CD4-positive, CD25-positive, alpha-beta regulatory T cell (primary cell): ENCODE data around the gene POLR1B. TPM values are rescaled to one million over a fixed set of nuclear protein-coding genes. Genes with fewer than 3 reads are reported as not detected.

Experiments
- ATAC-seq, 2 donors: fragments of 150-1000 bp; cut with Tn5 transposase; one replicate each; pipeline ENCODE4 v1.10.0; 2021; ENCODE audit warnings: low read depth in 2 of 2, moderate number of reproducible peaks in 2 of 2, moderate library complexity in 1 of 2
- DNase-seq, 3 donors: peaks; one replicate each; pipeline versions ENCODE4 v3.0.0 to v3.0.0-alpha.2; 2012 to 2022; ENCODE audit warnings: mixed read lengths in 1 of 3
- H3K27ac ChIP-seq: one replicate; pipeline ENCODE4 v1.7.0; 2013; ENCODE audit warnings: mild to moderate bottlenecking, low read length; ENCODE audit not compliant: insufficient read depth, poor library complexity, severe bottlenecking
- H3K27me3 ChIP-seq: one replicate; pipeline ENCODE4 v1.7.0; 2013; ENCODE audit warnings: low read length; ENCODE audit not compliant: control insufficient read depth, insufficient read depth
- H3K36me3 ChIP-seq: one replicate; pipeline ENCODE4 v1.7.0; 2013; ENCODE audit warnings: mild to moderate bottlenecking, low read length, moderate library complexity; ENCODE audit not compliant: control insufficient read depth, insufficient read depth
- H3K4me1 ChIP-seq: 2 replicates; pipeline ENCODE4 v1.7.0; 2013; ENCODE audit warnings: mild to moderate bottlenecking, low read length; ENCODE audit not compliant: insufficient read depth, control insufficient read depth, poor library complexity, severe bottlenecking
- H3K4me3 ChIP-seq: one replicate; pipeline ENCODE4 v1.7.0; 2013; ENCODE audit warnings: low read depth, mild to moderate bottlenecking, low read length, moderate library complexity
- H3K9me3 ChIP-seq, 2 experiments: 1 replicate in 1 of 2; 2 replicates in 1 of 2; pipeline ENCODE4 v1.7.0; 2013; ENCODE audit warnings: low read length in 2 of 2, mild to moderate bottlenecking in 1 of 2, moderate library complexity in 1 of 2; ENCODE audit not compliant: control insufficient read depth in 2 of 2
- H3K27ac Mint-ChIP-seq, 3 donors: one replicate each; pipeline ENCODE4 v1.8.0; 2020 to 2022; ENCODE audit warnings: mild to moderate bottlenecking in 3 of 3, mixed read lengths in 3 of 3, moderate library complexity in 2 of 3
- H3K27me3 Mint-ChIP-seq: one replicate; pipeline ENCODE4 v1.8.0; 2022; ENCODE audit warnings: mild to moderate bottlenecking, mixed read lengths
- H3K36me3 Mint-ChIP-seq: one replicate; pipeline ENCODE4 v1.8.0; 2020; ENCODE audit warnings: mixed read lengths
- H3K4me1 Mint-ChIP-seq, 4 donors: one replicate each; pipeline ENCODE4 v1.8.0; 2020 to 2022; ENCODE audit warnings: mixed read lengths in 4 of 4, mild to moderate bottlenecking in 1 of 4
- H3K4me3 Mint-ChIP-seq, 4 donors: one replicate each; pipeline ENCODE4 v1.8.0; 2020 to 2022; ENCODE audit warnings: mild to moderate bottlenecking in 4 of 4, mixed read lengths in 4 of 4, moderate library complexity in 3 of 4
- H3K9me3 Mint-ChIP-seq, 7 donors: one replicate each; pipeline ENCODE4 v1.8.0; 2020 to 2022; ENCODE audit warnings: mixed read lengths in 7 of 7, mild to moderate bottlenecking in 3 of 7, moderate library complexity in 2 of 7
- polyA plus RNA-seq, 4 donors: library from polyadenylated mRNA; unstranded; fragments of 300-500 nt; fragmentation: Illumina TruSeq; gene quantifications; one replicate each; pipeline ENCODE4 v1.2.3, GENCODE V29; 2021
- total RNA-seq: library from RNA; stranded (reverse); gene quantifications from one replicate; pipeline ENCODE4 v1.2.3, GENCODE V29; 2022

The POLR1B gene
- total and polyA plus RNA-seq, 5 donors from 2014 or later, result 14.3 to 34.4 (median 21.7) TPM

DNA sequence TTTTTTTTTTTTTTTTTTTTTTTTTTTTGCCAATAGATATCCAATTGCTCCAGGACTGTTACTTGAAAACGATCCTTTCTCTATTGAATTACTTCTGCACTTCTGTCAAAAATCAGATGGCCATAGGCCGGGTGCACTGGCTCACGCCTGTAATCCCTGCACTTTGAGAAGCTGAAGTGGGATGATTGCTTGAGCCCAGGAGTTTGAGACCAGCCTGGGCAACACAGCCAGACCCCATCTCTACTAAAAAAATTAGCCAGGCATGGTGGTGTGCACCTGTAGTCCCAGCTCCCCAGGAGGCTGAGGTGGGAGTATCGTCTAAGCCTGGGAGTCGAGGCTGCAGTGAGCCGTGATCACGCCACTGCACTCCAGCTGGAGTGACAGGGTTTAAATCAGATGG, 37.8 kb downstream of the POLR1B start:
- Histone ChIP-seq H3K36me3 (peaks cover 16% of the 10 kb centered on the region), H3K27me3 (no peaks in the 10 kb centered on the region), H3K4me1 (peaks cover 12% of the 10 kb centered on the region), H3K9me3 (no peaks in the 10 kb centered on the region), H3K4me3 (no peak overlapping the region), H3K27ac (no peak overlapping the region)
- peaks cover 0 to 2% (median 0%) of the 10 kb centered on the region in 7 donors for H3K9me3 Mint-ChIP-seq
- DNase-seq (no peak), ATAC-seq (no peak)
- no peak overlapping the region for H3K4me3 Mint-ChIP-seq
- peaks cover 23% of the 10 kb centered on the region for H3K36me3 Mint-ChIP-seq
- peaks cover 14 to 26% (median 20%) of the 10 kb centered on the region in 4 donors for H3K4me1 Mint-ChIP-seq
- no peak overlapping the region for H3K27ac Mint-ChIP-seq
- H3K27me3 Mint-ChIP-seq, result no peaks in the 10 kb centered on the region

DNA sequence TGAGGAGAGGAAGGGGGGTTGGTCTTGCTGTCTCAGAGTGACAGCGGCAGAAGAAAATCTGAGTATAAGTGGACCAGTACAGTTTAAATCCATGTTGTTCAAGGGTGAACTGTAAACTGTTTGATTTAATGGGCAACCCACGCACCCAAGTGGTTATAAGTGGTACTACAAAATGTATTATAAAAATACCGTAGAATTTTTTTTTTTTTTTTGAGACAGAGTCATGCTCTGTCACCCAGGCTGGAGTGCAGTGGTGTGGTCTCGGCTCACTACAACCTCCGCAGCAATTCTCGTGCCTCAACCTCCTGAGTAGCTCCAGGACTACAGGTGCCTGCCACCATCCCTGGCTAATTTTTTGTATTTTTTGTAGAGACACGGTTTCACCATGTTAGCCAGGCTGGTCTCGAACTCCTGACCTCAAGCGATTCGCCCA, 40.1 kb downstream of the POLR1B start:
- H3K4me3 ChIP-seq, result no peak overlapping the region
- H3K4me1 ChIP-seq, result peaks cover 22% of the 10 kb centered on the region
- H3K27me3 ChIP-seq, result no peaks in the 10 kb centered on the region
- ATAC-seq, result peak; percentile 13 to 32
- peak overlapping the region; percentile 29 to 92 (median 56) for H3K4me3 Mint-ChIP-seq
- no peak overlapping the region for H3K27ac ChIP-seq
- H3K36me3 Mint-ChIP-seq, result peaks cover 16% of the 10 kb centered on the region
- H3K27me3 Mint-ChIP-seq, result no peaks in the 10 kb centered on the region
- H3K9me3 ChIP-seq, result no peaks in the 10 kb centered on the region
- peaks cover 16 to 41% (median 34%) of the 10 kb centered on the region in 4 donors for H3K4me1 Mint-ChIP-seq
- H3K27ac Mint-ChIP-seq, result peak overlapping the region; percentile 27 to 96 (median 59)
- peaks cover 0 to 2% (median 0%) of the 10 kb centered on the region in 7 donors for H3K9me3 Mint-ChIP-seq
- DNase-seq, result peak; percentile 18 to 76 (median 69)
- H3K36me3 ChIP-seq, result peaks cover 11% of the 10 kb centered on the region

DNA sequence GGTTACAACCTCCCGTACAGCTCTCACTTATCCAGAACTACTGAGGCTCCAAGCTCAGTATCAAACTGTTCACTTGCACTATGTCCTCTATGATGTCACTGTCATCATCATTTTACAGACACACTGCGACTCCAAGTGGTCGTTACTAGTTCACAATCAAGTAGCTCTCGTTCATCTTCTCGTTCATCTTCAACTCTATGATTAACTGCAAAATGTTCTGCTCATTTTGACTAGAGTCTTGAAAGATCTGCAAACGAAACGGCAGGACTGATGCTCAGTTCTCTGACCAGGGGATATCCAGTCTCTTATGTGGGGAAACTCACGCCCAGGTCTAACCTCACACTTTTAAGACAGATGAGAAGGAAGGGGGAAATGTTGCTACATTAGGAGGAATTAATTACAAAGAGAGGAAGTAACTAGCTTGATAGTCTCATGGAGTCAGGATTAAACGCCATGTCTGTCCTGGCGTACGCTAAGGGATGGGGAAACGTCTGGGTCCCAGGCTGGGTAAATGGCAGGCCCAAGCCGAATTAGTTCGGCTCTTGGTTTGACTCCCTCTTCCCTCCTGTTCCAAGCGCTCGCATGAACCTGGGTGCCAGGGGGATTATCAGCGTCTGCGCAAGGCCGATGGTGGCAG, 41.4 kb downstream of the POLR1B start:
- Histone ChIP-seq H3K36me3 (peaks cover 20% of the 10 kb centered on the region), H3K4me1 (peaks cover 25% of the 10 kb centered on the region), H3K9me3 (no peaks in the 10 kb centered on the region), H3K27me3 (no peaks in the 10 kb centered on the region), H3K27ac (peak overlapping the region; percentile 90), H3K4me3 (peak overlapping the region; percentile 91)
- Mint-ChIP-seq H3K4me3 (peak overlapping the region; percentile 89 to 98 (median 96)), H3K9me3 (peaks cover 0 to 2% (median 0%) of the 10 kb centered on the region in 7 donors), H3K27me3 (no peaks in the 10 kb centered on the region), H3K4me1 (peaks cover 11 to 44% (median 33%) of the 10 kb centered on the region in 4 donors), H3K36me3 (peaks cover 22% of the 10 kb centered on the region), H3K27ac (peak overlapping the region; percentile 96 to 99 (median 98))
- no peak for ATAC-seq
- DNase-seq, result peak in 2 of 3 donors; percentile 13 to 48

DNA sequence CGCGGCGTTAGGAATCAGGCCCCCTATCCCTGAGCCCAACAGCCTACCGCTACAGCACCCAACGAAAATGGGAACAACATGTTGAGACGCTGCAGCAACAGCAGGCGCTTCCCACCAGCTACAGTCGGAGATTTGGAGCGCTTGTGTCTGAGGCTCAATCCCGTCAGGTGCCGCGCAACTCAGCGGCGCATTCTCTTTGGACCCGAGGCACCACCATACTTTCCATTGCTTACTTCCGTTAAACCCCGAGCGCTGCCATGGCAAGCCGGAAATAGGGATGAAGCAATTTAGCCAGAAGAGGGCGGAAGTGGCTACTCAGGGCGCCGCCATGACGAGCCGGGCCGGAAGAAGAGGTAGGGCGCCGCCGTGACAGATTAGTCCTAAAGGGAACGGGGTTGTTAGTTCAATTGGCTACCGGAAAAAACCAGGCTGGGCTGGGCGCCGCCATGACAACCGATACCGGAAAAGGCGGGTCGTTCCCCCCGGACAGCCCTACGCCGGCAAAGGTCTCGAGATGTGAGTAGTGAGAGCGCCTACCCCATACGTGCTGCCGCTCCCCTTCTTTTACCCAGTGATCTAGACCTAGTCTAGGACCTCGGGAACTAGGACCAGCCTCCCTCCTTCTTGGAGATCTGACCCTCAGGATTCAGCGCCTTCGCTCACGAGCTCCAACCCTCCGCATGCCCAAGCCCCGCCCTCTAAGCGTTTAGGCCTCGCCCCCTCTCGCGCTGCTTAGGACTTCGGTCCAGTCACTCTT, 42.0 kb downstream of the POLR1B start, which contains the start of gene CHCHD5:
Gene CHCHD5 (plus strand): TSS at position 476 of the 757 bp plus-strand sequence. CDS start 39 bp downstream, at position 515.
- peaks cover 26% of the 10 kb centered on the region for H3K4me1 ChIP-seq
- peaks cover 10 to 45% (median 33%) of the 10 kb centered on the region in 4 donors for H3K4me1 Mint-ChIP-seq
- DNase-seq, result peak; percentile 93 to 99 (median 94)
- peak within 1 kb of the TSS; percentile 89 to 98 (median 96) for H3K4me3 Mint-ChIP-seq
- H3K9me3 Mint-ChIP-seq, result peaks cover 0 to 2% (median 0%) of the 10 kb centered on the region in 7 donors
- peaks cover 22% of the 10 kb centered on the region for H3K36me3 Mint-ChIP-seq
- H3K27me3 Mint-ChIP-seq, result no peaks in the 10 kb centered on the region
- H3K27ac Mint-ChIP-seq, result peak within 1 kb of the TSS; percentile 96 to 99 (median 98)
- peak; percentile 90 to 91 for ATAC-seq
- peaks cover 24% of the 10 kb centered on the region for H3K36me3 ChIP-seq
- peak within 1 kb of the TSS; percentile 90 for H3K27ac ChIP-seq
- peak within 1 kb of the TSS; percentile 91 for H3K4me3 ChIP-seq
- no peaks in the 10 kb centered on the region for H3K9me3 ChIP-seq
- no peaks in the 10 kb centered on the region for H3K27me3 ChIP-seq

DNA sequence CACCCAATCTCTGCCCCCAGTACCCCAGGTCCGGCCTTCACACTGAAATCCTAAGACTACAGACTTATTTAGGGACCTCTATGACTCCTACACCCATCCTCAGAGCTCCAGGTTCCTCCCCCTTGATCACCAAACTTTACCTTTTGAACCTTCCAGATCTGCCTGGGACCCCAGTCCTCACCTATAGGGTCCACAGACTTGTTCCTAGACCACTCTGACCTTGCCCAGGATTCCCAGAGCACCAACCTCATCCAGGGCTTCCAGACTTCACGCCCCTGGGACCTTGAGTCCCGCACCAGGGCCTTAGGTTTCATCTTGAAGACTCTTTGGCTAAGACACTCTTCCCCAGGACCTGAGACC, 42.6 kb downstream of the POLR1B start:
- Histone ChIP-seq H3K9me3 (no peaks in the 10 kb centered on the region), H3K4me3 (peak overlapping the region; percentile 91), H3K4me1 (peaks cover 26% of the 10 kb centered on the region), H3K36me3 (peaks cover 24% of the 10 kb centered on the region), H3K27ac (peak overlapping the region; percentile 90), H3K27me3 (no peaks in the 10 kb centered on the region)
- Mint-ChIP-seq H3K4me1 (peaks cover 10 to 45% (median 33%) of the 10 kb centered on the region in 4 donors), H3K4me3 (peak overlapping the region; percentile 89 to 98 (median 96)), H3K27me3 (no peaks in the 10 kb centered on the region), H3K27ac (peak overlapping the region; percentile 96 to 99 (median 98)), H3K9me3 (peaks cover 0 to 2% (median 0%) of the 10 kb centered on the region in 7 donors), H3K36me3 (peaks cover 22% of the 10 kb centered on the region)
- DNase-seq, result no peak
- no peak for ATAC-seq

DNA sequence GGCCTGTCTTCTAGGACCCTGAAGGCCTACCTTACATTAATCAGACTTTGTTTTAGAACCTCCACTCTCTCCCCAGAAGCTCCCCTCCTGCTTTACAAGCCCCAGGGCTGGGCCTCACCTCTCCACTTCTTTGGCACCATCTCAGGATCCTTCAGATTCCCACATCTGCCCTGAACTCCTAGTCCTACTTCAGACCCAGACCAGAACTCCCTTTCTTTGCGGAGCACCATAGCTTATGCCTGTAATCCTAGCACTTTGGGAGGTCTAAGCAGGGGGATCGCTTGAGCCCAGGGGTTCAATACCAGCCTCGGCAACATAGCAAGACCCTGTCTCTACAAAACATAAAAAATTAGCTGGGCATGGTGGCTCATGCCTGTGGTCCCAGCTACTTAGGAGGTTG, 43.1 kb downstream of the POLR1B start:
- Histone ChIP-seq H3K27ac (peak overlapping the region; percentile 90), H3K4me3 (peak overlapping the region; percentile 91), H3K9me3 (no peaks in the 10 kb centered on the region), H3K36me3 (peaks cover 24% of the 10 kb centered on the region), H3K27me3 (no peaks in the 10 kb centered on the region), H3K4me1 (peaks cover 26% of the 10 kb centered on the region)
- peaks cover 22% of the 10 kb centered on the region for H3K36me3 Mint-ChIP-seq
- DNase-seq, result no peak
- H3K27me3 Mint-ChIP-seq, result no peaks in the 10 kb centered on the region
- H3K4me1 Mint-ChIP-seq, result peaks cover 10 to 45% (median 33%) of the 10 kb centered on the region in 4 donors
- H3K9me3 Mint-ChIP-seq, result peaks cover 0 to 2% (median 0%) of the 10 kb centered on the region in 7 donors
- H3K4me3 Mint-ChIP-seq, result peak overlapping the region; percentile 8 to 98 (median 92)
- ATAC-seq, result no peak
- peak overlapping the region; percentile 96 to 99 (median 98) for H3K27ac Mint-ChIP-seq

DNA sequence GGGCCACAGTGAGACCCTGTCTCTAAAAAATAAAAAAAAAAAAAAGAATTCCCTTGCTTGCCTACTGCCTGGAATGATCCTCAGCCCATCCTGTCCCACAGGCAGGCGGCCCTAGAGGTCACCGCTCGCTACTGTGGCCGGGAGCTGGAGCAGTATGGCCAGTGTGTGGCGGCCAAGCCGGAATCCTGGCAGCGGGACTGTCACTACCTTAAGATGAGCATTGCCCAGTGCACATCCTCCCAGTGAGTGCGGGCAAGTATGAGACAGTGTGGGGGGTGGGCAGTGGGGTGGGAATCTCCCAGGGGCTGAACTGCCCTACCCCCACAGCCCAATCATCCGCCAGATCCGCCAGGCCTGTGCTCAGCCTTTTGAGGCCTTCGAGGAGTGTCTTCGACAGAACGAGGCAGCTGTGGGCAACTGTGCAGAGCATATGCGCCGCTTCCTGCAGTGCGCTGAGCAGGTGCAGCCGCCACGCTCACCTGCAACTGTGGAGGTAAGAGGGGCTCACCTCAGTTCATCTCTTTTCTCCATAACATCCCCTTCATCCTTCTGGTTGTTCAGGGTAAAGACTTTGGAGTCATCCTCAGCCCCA, 43.7 kb downstream of the POLR1B start:
- H3K9me3 Mint-ChIP-seq, result peaks cover 0 to 2% (median 0%) of the 10 kb centered on the region in 7 donors
- DNase-seq (no peak), ATAC-seq (no peak)
- peak overlapping the region in 1 of 3 donors; percentile 36 for H3K27ac Mint-ChIP-seq
- no peaks in the 10 kb centered on the region for H3K27me3 Mint-ChIP-seq
- H3K4me3 Mint-ChIP-seq, result peak overlapping the region; percentile 78 to 98 (median 86)
- peaks cover 10 to 45% (median 33%) of the 10 kb centered on the region in 4 donors for H3K4me1 Mint-ChIP-seq
- Histone ChIP-seq H3K36me3 (peaks cover 24% of the 10 kb centered on the region), H3K27me3 (no peaks in the 10 kb centered on the region), H3K4me1 (peaks cover 26% of the 10 kb centered on the region), H3K9me3 (no peaks in the 10 kb centered on the region), H3K27ac (peak overlapping the region; percentile 90), H3K4me3 (no peak overlapping the region)
- H3K36me3 Mint-ChIP-seq, result peaks cover 22% of the 10 kb centered on the region
